ENCODE results near the gene RNASEH2C.
"Not testable (repeated sequence)": the region's sequence is repeated elsewhere in the genome, so short reads cannot be mapped to it uniquely, and the experiment has no call there.

RNASEH2C gene

DNA sequence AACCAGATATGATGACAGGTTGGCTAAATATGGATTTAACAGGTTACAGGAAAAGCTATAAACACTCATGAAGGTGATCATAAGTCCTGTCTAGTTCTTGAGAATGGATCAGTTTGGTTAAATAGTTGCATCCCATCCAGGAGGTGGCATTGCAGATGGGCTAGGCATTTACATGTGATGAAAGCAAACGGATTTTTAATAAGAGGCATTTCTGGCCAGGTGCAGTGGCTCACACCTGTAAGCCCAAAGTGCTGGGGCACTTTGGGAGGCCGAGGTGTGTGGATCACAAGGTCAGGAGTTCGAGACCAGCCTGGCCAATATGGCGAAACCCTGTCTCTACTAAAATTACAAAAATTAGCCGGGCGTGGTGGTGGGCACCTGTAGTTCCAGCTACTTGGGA lies 37.1 kb downstream of the RNASEH2C start:
- not testable (repeated sequence) for DNase-seq (ENCODE audit: low read depth)

DNA sequence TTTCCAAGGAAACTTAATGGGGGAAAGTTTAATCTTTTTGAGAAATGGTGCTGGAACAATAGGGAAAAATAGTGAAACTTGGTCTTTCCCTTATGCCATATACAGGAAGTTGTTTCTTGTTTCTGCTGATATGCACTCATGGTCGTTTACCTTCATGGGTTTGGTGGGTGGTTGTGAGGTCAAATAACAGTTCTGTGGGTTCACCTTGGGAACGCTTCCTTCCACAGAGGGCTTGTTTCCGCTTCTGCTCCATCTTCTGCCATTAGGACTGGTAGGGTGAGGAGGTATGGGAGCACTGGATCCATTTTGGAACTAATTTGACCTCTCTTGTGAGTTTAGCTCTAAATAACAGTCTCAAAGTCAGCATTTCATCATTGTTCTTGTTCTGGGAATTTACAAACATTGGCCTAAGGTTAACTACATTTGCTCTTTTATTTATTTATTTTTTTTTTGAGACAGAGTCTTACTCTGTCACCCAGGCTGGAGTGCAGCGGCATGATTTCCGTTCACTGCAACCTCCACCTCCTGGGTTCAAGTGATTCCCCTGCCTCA lies 40.3 kb downstream of the RNASEH2C start:
- no peak for DNase-seq (ENCODE audit: low read depth)

DNA sequence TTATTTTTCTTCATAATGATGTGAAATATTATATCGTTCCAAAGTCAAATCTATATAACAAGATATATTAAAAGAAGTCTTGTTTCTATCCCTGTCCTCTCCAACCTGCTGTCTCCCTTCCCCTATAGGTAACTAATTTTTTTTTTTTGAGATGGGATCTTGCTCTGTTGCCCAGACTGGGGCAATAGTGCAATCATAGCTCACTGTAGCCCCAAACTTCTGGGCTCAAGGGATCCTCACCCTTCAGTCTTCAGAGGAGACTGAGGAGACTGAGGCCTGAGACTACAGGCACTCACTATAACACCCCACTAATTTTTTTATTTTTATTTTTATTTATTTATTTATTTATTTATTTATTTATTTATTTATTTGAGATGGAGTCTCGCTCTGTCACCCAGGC lies 47.6 kb downstream of the RNASEH2C start:
- no peak for DNase-seq (ENCODE audit: low read depth)

DNA sequence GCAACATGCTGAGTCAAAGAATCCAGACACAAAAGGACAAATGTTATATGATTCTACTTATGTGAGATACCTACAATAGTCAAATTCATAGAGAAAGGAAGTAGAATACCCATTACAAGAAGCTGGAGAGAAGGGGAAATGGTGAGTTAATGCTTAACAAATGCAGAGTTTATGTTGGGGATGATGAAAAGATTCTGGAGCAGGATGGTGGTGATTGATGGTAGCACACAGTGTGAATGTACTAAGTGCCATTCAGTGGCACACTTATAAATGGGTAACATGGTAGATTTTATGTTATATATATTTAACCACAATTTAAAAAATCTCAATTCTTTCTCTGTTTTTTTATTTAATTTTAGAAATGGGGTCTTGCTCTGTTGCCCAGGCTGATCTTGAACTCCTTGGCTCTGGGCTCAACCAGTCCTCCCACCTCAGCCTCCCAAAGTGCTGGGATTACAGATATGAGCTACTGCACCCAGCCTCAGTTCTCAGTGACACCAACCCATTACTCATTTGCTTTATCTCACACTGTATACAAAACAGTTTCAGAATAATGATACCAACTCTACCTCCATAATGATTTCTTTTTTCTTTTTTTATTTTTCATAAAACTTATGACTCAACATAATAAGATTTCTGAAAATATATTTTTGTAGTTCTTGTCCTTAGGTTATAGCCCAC lies 48.3 kb downstream of the RNASEH2C start:
- DNase-seq (ENCODE audit: low read depth), result no peak

All from non-pigmented ciliary epithelial cell (primary cell).